Osteoblast (primary cell): ENCODE results near the gene CDKN1C. TPM values are rescaled to one million over a fixed set of nuclear protein-coding genes. Genes with fewer than 3 reads are reported as not detected.
A peak's percentile ranks its signal among the peaks of the same experiment; 100 is the strongest.

ENCODE experiments used
- DNase-seq: peaks from one replicate; pipeline ENCODE4 v3.0.0; 2011; ENCODE audit warnings: low spot score, mixed read lengths; ENCODE audit not compliant: insufficient read length; ENCODE audit errors: missing footprints
- H2AFZ ChIP-seq: 2 replicates; pipeline ENCODE4 v1.6.0; 2011; ENCODE audit warnings: mild to moderate bottlenecking, low read length
- H3K27ac ChIP-seq: 2 replicates; pipeline ENCODE4 v1.5.1; 2011; ENCODE audit warnings: mild to moderate bottlenecking, low read depth, low read length, moderate library complexity
- H3K27me3 ChIP-seq: 2 replicates; pipeline ENCODE4 v1.6.0; 2012; ENCODE audit warnings: mild to moderate bottlenecking, control low read depth, inconsistent platforms, low read length, moderate library complexity; ENCODE audit not compliant: insufficient read depth
- H3K36me3 ChIP-seq: 2 replicates; pipeline ENCODE4 v1.5.1; 2011; ENCODE audit warnings: mild to moderate bottlenecking, low read length, control low read depth, moderate library complexity; ENCODE audit not compliant: insufficient read depth
- H3K4me1 ChIP-seq: 2 replicates; pipeline ENCODE4 v1.5.1; 2011; ENCODE audit warnings: mild to moderate bottlenecking, low read length, control low read depth, moderate library complexity; ENCODE audit not compliant: insufficient read depth
- H3K4me2 ChIP-seq: 2 replicates; pipeline ENCODE4 v1.6.0; 2011; ENCODE audit warnings: mild to moderate bottlenecking, low read length; ENCODE audit not compliant: insufficient read depth
- H3K4me3 ChIP-seq: fragments of 200-600 bp; sonication (generic); 3 replicates; pipeline ENCODE4 v1.5.1; 2012; ENCODE audit warnings: mild to moderate bottlenecking, low read length, inconsistent platforms; ENCODE audit not compliant: insufficient read depth
- H3K79me2 ChIP-seq: 2 replicates; pipeline ENCODE4 v1.6.0; 2012; ENCODE audit warnings: mild to moderate bottlenecking, low read length, control low read depth, inconsistent platforms; ENCODE audit not compliant: insufficient read depth
- H3K9me3 ChIP-seq: 2 replicates; pipeline ENCODE4 v1.5.1; 2011; ENCODE audit warnings: low read depth, low read length, control low read depth
- H4K20me1 ChIP-seq: 2 replicates; pipeline ENCODE4 v1.6.0; 2012; ENCODE audit warnings: mild to moderate bottlenecking, low read length, control low read depth; ENCODE audit not compliant: insufficient read depth
- total RNA-seq: library from RNA; depleted of rRNA; stranded (reverse); fragments of >200 nt; gene quantifications from 2 replicates; pipeline ENCODE4 v1.2.3, GENCODE V29; 2012
- TF ChIP-seq, protein P1 (sequence below): IDR thresholded peaks from 2 replicates; pipeline ENCODE4 v1.5.1; 2011; ENCODE audit warnings: mild to moderate bottlenecking, low read depth, low read length, moderate library complexity; ENCODE audit errors: extremely low read depth

Gene CDKN1C
- total RNA-seq, 1 donor, result 10.9 TPM

- peak; percentile 97 for DNase-seq
- no peak overlapping the region for H2AFZ ChIP-seq
- peak overlapping the region; percentile 89 for H3K4me2 ChIP-seq
- H3K9me3 ChIP-seq, result no peaks in the 10 kb centered on the region
- peaks cover 20% of the 10 kb centered on the region for H3K4me1 ChIP-seq
- H4K20me1 ChIP-seq, result peaks cover 9% of the 10 kb centered on the region
- H3K27ac ChIP-seq, result peak overlapping the region; percentile 72
- no peaks in the 10 kb centered on the region for H3K27me3 ChIP-seq
- TF ChIP-seq, protein P1, sequence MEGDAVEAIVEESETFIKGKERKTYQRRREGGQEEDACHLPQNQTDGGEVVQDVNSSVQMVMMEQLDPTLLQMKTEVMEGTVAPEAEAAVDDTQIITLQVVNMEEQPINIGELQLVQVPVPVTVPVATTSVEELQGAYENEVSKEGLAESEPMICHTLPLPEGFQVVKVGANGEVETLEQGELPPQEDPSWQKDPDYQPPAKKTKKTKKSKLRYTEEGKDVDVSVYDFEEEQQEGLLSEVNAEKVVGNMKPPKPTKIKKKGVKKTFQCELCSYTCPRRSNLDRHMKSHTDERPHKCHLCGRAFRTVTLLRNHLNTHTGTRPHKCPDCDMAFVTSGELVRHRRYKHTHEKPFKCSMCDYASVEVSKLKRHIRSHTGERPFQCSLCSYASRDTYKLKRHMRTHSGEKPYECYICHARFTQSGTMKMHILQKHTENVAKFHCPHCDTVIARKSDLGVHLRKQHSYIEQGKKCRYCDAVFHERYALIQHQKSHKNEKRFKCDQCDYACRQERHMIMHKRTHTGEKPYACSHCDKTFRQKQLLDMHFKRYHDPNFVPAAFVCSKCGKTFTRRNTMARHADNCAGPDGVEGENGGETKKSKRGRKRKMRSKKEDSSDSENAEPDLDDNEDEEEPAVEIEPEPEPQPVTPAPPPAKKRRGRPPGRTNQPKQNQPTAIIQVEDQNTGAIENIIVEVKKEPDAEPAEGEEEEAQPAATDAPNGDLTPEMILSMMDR, result no peak
- peak overlapping the region; percentile 86 for H3K4me3 ChIP-seq
- H3K79me2 ChIP-seq, result peaks cover 28% of the 10 kb centered on the region
- no peaks in the 10 kb centered on the region for H3K36me3 ChIP-seq
Measured at GRCh38 chr11:2927851-2928604, 42.5 kb upstream of the CDKN1C start.

DNA sequence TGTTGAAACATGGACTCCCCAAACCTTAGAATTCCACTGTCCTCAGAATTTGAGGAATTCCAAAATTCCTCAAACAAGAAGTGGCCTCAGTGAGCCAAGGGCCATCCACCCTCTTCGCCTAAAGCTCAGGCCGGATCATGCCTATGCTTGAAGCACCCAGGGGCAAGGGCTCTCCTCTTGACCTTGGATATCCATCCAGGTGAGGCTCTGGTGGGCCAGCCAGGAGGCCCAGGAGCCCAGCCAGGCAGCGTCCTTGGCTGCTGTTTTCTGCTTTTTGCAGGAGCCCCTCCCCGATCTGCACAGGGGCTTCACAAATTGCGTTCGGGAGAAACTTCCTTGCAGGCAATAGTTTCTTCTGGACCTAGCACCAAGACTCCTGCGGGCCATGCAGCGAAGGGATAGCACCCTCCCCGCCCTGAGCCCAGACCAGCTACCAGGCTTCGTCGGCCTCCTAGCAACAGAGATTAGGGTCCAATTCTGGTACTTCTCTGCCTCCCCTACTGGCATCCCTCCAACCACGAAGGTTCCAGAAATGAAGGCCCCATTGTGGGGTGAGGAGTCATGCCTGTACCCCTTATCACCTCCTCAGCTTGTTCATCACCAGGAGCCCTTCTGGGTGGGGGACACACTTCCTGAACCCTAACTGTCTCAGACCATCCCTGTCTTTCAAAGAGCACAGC is 41.7 kb upstream of the CDKN1C start:
- Histone ChIP-seq H3K4me2 (peak overlapping the region; percentile 89), H3K79me2 (peaks cover 28% of the 10 kb centered on the region), H3K4me1 (peaks cover 15% of the 10 kb centered on the region), H4K20me1 (peaks cover 9% of the 10 kb centered on the region), H3K4me3 (peak overlapping the region; percentile 86), H3K27ac (no peak overlapping the region), H2AFZ (no peak overlapping the region), H3K27me3 (no peaks in the 10 kb centered on the region), H3K9me3 (no peaks in the 10 kb centered on the region), H3K36me3 (no peaks in the 10 kb centered on the region)
- TF ChIP-seq, protein P1, result no peak
- peak; percentile 81 for DNase-seq

DNA sequence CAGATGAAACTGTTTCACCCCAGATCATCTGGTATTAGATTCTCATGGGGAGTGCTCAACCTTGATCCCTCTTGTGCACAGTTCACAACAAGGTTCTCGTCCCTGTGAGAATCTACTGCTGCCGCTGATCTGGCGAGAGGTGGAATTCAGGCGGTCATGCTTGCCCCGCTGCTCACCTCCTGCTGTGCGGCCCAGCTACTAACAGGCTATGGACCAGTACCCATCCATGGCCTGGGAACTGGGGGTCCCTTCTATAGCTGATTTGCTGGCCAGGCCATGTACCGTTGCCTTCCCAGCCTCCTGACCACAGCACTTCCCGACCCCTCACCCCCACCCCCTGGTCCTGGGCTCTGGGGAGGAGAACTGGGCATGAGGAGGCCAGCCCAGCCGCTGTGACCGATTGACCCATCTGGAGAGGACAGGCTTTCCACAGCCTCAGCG is 41.1 kb upstream of the CDKN1C start:
- TF ChIP-seq, protein P1, result no peak
- H3K27me3 ChIP-seq, result no peaks in the 10 kb centered on the region
- DNase-seq, result peak; percentile 76
- H3K4me3 ChIP-seq, result no peak overlapping the region
- peaks cover 15% of the 10 kb centered on the region for H3K4me1 ChIP-seq
- H3K27ac ChIP-seq, result no peak overlapping the region
- no peaks in the 10 kb centered on the region for H3K36me3 ChIP-seq
- peaks cover 28% of the 10 kb centered on the region for H3K79me2 ChIP-seq
- H2AFZ ChIP-seq, result no peak overlapping the region
- H3K4me2 ChIP-seq, result no peak overlapping the region
- peaks cover 9% of the 10 kb centered on the region for H4K20me1 ChIP-seq
- H3K9me3 ChIP-seq, result no peaks in the 10 kb centered on the region
